HG03378 (cell line): Measurements from ENCODE around the gene MTHFD2L.
A peak's percentile ranks its signal among the peaks of the same experiment; 100 is the strongest.

Experiments
- ATAC-seq: cut with Tn5 transposase; IDR thresholded peaks from one replicate; pipeline ENCODE4 v1.9.1; 2021; ENCODE audit warnings: mild to moderate bottlenecking, moderate library complexity; ENCODE audit not compliant: unreplicated experiment

The MTHFD2L gene

GRCh38 chr4:74235135-74235534 is 77.2 kb downstream of the MTHFD2L start:
- peak; percentile 73 for ATAC-seq

GRCh38 chr4:74237425-74237966 is 79.6 kb downstream of the MTHFD2L start:
- ATAC-seq: no peak

- no peak for ATAC-seq
Observed at GRCh38 chr4:74244049-74244448, 86.1 kb downstream of the MTHFD2L start.

GRCh38 chr4:74252933-74253332 is 95.0 kb downstream of the MTHFD2L start:
- ATAC-seq: no peak

GRCh38 chr4:74254386-74254785 is 96.5 kb downstream of the MTHFD2L start:
- ATAC-seq: no peak

- ATAC-seq: no peak
Observed at GRCh38 chr4:74255096-74255495, 97.2 kb downstream of the MTHFD2L start.

- ATAC-seq: no peak
Observed at GRCh38 chr4:74258963-74259362, 101.0 kb downstream of the MTHFD2L start.

GRCh38 chr4:74260036-74260435 is 102.1 kb downstream of the MTHFD2L start:
- ATAC-seq: no peak

GRCh38 chr4:74262522-74262921 is 104.6 kb downstream of the MTHFD2L start:
- no peak for ATAC-seq

- ATAC-seq: no peak
Observed at GRCh38 chr4:74263551-74263950, 105.6 kb downstream of the MTHFD2L start.

- ATAC-seq: no peak
Observed at GRCh38 chr4:74266081-74266480, 108.2 kb downstream of the MTHFD2L start.

GRCh38 chr4:74267998-74268606 is 110.2 kb downstream of the MTHFD2L start:
- no peak for ATAC-seq

GRCh38 chr4:74268643-74269042 is 110.7 kb downstream of the MTHFD2L start:
- ATAC-seq: no peak

- no peak for ATAC-seq
Observed at GRCh38 chr4:74278490-74278889, 120.6 kb downstream of the MTHFD2L start.

GRCh38 chr4:74279716-74280115 is 121.8 kb downstream of the MTHFD2L start:
- ATAC-seq: no peak

- no peak for ATAC-seq
Observed at GRCh38 chr4:74282926-74283325, 125.0 kb downstream of the MTHFD2L start.

- no peak for ATAC-seq
Observed at GRCh38 chr4:74283614-74284013, 125.7 kb downstream of the MTHFD2L start.

- no peak for ATAC-seq
Observed at GRCh38 chr4:74284053-74284452, 126.1 kb downstream of the MTHFD2L start.

GRCh38 chr4:74287164-74287563 is 129.2 kb downstream of the MTHFD2L start:
- ATAC-seq: no peak

- no peak for ATAC-seq
Observed at GRCh38 chr4:74287791-74288190, 129.9 kb downstream of the MTHFD2L start.

- ATAC-seq: no peak
Observed at GRCh38 chr4:74291471-74291870, 133.6 kb downstream of the MTHFD2L start.

GRCh38 chr4:74292111-74292870 is 134.4 kb downstream of the MTHFD2L start:
- ATAC-seq: no peak
